ENCODE results near the gene SPATA31D4.

- TF ChIP-seq CTCF (IDR thresholded peaks at IDR 0.05) (no peak), POLR2A (IDR thresholded peaks at IDR 0.05) (no peak), POLR2AphosphoS5 (IDR thresholded peaks at IDR 0.05) (no peak)
Observed at GRCh38 chr9:81976351-81976750, 48.1 kb downstream of the SPATA31D4 start.
